ENCODE results near the gene PALB2. TPM values are rescaled to one million over a fixed set of nuclear protein-coding genes. Genes with fewer than 3 reads are reported as not detected.

PALB2 gene
- polyA plus RNA-seq, 2 of the 4 experiments (the other 2 are of a cell fraction), result 13.9 to 17.4 TPM

- Histone ChIP-seq H3K4me3 (no peak overlapping the region), H3K4me1 (no peaks in the 10 kb centered on the region), H3K4me2 (no peak overlapping the region), H3K9me3 (no peaks in the 10 kb centered on the region), H3K27ac (no peak overlapping the region)
- CTCF ChIA-PET, result interaction anchor here (1.3 kb wide), 1 partner anchor 852 kb away, joined by 3 read pairs; no protein-coding TSS in a partner anchor
- ATAC-seq (no peak), DNase-seq (ENCODE audit: low read depth in 1 of 2, low spot score in 1 of 2) (no peak), FAIRE-seq (no peak)
- POLR2A ChIA-PET, result no interaction called here
- WGBS (ENCODE audit: missing lambda C conversion rate), result 94% methylated on average over 2 of the region's 2 CpGs
- no peak for TF ChIP-seq ELK1 (IDR thresholded peaks at IDR 0.05; ENCODE audit: low read depth, low read length)
Observed at GRCh38 chr16:23663918-23664317, 22.8 kb upstream of the PALB2 start.

GRCh38 chr16:23651943-23652468 is 10.9 kb upstream of the PALB2 start:
- no peak for TF ChIP-seq CHD2 (IDR thresholded peaks at IDR 0.05; ENCODE audit: low read length, partially characterized antibody)
- no peak for TF ChIP-seq CEBPB (IDR thresholded peaks at IDR 0.05)
- TF ChIP-seq POLR2A (IDR thresholded peaks at IDR 0.05; ENCODE audit: low read length), result no peak
- TF ChIP-seq HES2 (IDR thresholded peaks at IDR 0.05), result no peak
- no peak for TF ChIP-seq E2F6 (IDR thresholded peaks at IDR 0.05; ENCODE audit: borderline replicate concordance, low read depth)
- TF ChIP-seq CTCF (IDR thresholded peaks at IDR 0.05), result no peak
- no peak for TF ChIP-seq POLR2AphosphoS2 (conservative IDR thresholded peaks at IDR 0.05; ENCODE audit: low read length)
- TF ChIP-seq ZNF302 (CRISPR knock-in tag; IDR thresholded peaks at IDR 0.05), result no peak
- no peak for TF ChIP-seq HEYL (CRISPR knock-in tag; IDR thresholded peaks at IDR 0.05)
- no peak for TF ChIP-seq KDM5A (IDR thresholded peaks at IDR 0.05)
- TF ChIP-seq HOXA7 (CRISPR knock-in tag; IDR thresholded peaks at IDR 0.05), result no peak
- WGBS (ENCODE audit: missing lambda C conversion rate), result 91% methylated on average over 4 of the region's 4 CpGs
- DNase-seq (ENCODE audit: low read depth in 1 of 2, low spot score in 1 of 2), result no peak
- ATAC-seq, result no peak
- H3K9me3 ChIP-seq, result no peaks in the 10 kb centered on the region
- no peak for FAIRE-seq
- H3K4me2 ChIP-seq, result no peak overlapping the region
- ChIA-PET CTCF (no interaction called here), POLR2A (no interaction called here)
- H3K27ac ChIP-seq, result no peak overlapping the region
- H3K4me3 ChIP-seq, result no peak overlapping the region
- H3K4me1 ChIP-seq, result no peaks in the 10 kb centered on the region

- POLR2A ChIA-PET, result no interaction called here
- no peaks in the 10 kb centered on the region for H3K9me3 ChIP-seq
- no peak overlapping the region for H3K4me2 ChIP-seq
- no peak for DNase-seq (ENCODE audit: low read depth in 1 of 2, low spot score in 1 of 2)
- no peak overlapping the region for H3K4me3 ChIP-seq
- H3K27ac ChIP-seq, result no peak overlapping the region
- no peaks in the 10 kb centered on the region for H3K4me1 ChIP-seq
- no peak for FAIRE-seq
- 94% methylated on average over 4 of the region's 4 CpGs for WGBS (ENCODE audit: missing lambda C conversion rate)
- no peak for ATAC-seq
- CTCF ChIA-PET, result interaction anchor here (0.9 to 1.0 kb wide), 2 partner anchors 11 to 137 kb away, joined by 3 to 4 read pairs; no protein-coding TSS in a partner anchor
- TF ChIP-seq ZNF302 (CRISPR knock-in tag; IDR thresholded peaks at IDR 0.05), result no peak
- TF ChIP-seq REST (IDR thresholded peaks at IDR 0.05), result no peak
- TF ChIP-seq CTCF (IDR thresholded peaks at IDR 0.05), result no peak
- TF ChIP-seq EHF (CRISPR knock-in tag; IDR thresholded peaks at IDR 0.05), result no peak
- no peak for TF ChIP-seq HOXA7 (CRISPR knock-in tag; IDR thresholded peaks at IDR 0.05)
- no peak for TF ChIP-seq MAZ (IDR thresholded peaks at IDR 0.05; ENCODE audit: borderline replicate concordance, low read depth, low read length)
- TF ChIP-seq USF2 (IDR thresholded peaks at IDR 0.05), result no peak
- no peak for TF ChIP-seq ZSCAN20 (CRISPR knock-in tag; IDR thresholded peaks at IDR 0.05)
- no peak for TF ChIP-seq JUN (IDR thresholded peaks at IDR 0.05)
- TF ChIP-seq FOSB (CRISPR knock-in tag; IDR thresholded peaks at IDR 0.05), result no peak
Observed at GRCh38 chr16:23650674-23651416, 9.7 kb upstream of the PALB2 start.

All from A549 (cell line).